Hematopoietic multipotent progenitor cell treated with erythropoietin and hydrocortisone succinate and interleukin-3 and kit ligand, for 15 days (in vitro differentiated cells): Measurements from ENCODE around the gene XRCC3.

Source experiments
- DNase-seq: peaks from one replicate; pipeline ENCODE4 v3.0.0-alpha.2; 2015; ENCODE audit warnings: low spot score

Gene XRCC3

GRCh38 chr14:103706551-103707328 is 8.5 kb downstream of the XRCC3 start:
- DNase-seq, result no peak

GRCh38 chr14:103705504-103706284 is 9.6 kb downstream of the XRCC3 start:
- DNase-seq, result no peak

GRCh38 chr14:103705118-103705503 is 10.1 kb downstream of the XRCC3 start:
- DNase-seq, result no peak

GRCh38 chr14:103704708-103705107 is 10.5 kb downstream of the XRCC3 start:
- DNase-seq, result no peak

- no peak for DNase-seq
Observed at GRCh38 chr14:103703433-103704385, 11.5 kb downstream of the XRCC3 start.

- DNase-seq, result no peak
Observed at GRCh38 chr14:103702497-103703432, 12.5 kb downstream of the XRCC3 start.

- no peak for DNase-seq
Observed at GRCh38 chr14:103702095-103702494, 13.2 kb downstream of the XRCC3 start.

GRCh38 chr14:103700753-103701490 is 14.3 kb downstream of the XRCC3 start:
- DNase-seq, result no peak

GRCh38 chr14:103699901-103700752 is 15.1 kb downstream of the XRCC3 start:
- no peak for DNase-seq

- no peak for DNase-seq
Observed at GRCh38 chr14:103699261-103699661, 16.0 kb downstream of the XRCC3 start.

GRCh38 chr14:103698380-103699260 is 16.6 kb downstream of the XRCC3 start:
- no peak for DNase-seq

GRCh38 chr14:103697603-103698379 is 17.5 kb downstream of the XRCC3 start:
- no peak for DNase-seq

GRCh38 chr14:103697206-103697602 is 18.0 kb downstream of the XRCC3 start:
- DNase-seq, result no peak

GRCh38 chr14:103696466-103697071 is 18.7 kb downstream of the XRCC3 start:
- DNase-seq, result no peak

- DNase-seq, result no peak
Observed at GRCh38 chr14:103696070-103696402, 19.2 kb downstream of the XRCC3 start.

GRCh38 chr14:103695296-103696069 is 19.8 kb downstream of the XRCC3 start:
- DNase-seq, result no peak
